Liver (tissue), 9 donors: ENCODE measurements around the gene CCDC15. TPM values are rescaled to one million over a fixed set of nuclear protein-coding genes. Genes with fewer than 3 reads are reported as not detected.

Experiments
- DNase-seq: peaks from one replicate; pipeline ENCODE4 v3.0.0-alpha.2; 2017; ENCODE audit warnings: low spot score
- H3K27ac ChIP-seq, 2 donors: one replicate each; pipeline ENCODE4 v1.7.0; 2013; ENCODE audit warnings: inconsistent platforms in 2 of 2, low read length in 2 of 2, control low read depth in 1 of 2, low read depth in 1 of 2, mild to moderate bottlenecking in 1 of 2
- H3K27me3 ChIP-seq, 4 donors: one replicate each; pipeline versions ENCODE4 v1.6.1 to v1.7.0; 2013; ENCODE audit warnings: low read length in 3 of 4, inconsistent platforms in 1 of 4, mild to moderate bottlenecking in 1 of 4, moderate library complexity in 1 of 4; ENCODE audit not compliant: control insufficient read depth in 4 of 4, insufficient read depth in 4 of 4
- H3K36me3 ChIP-seq, 4 donors: one replicate each; pipeline versions ENCODE4 v1.6.1 to v1.7.0; 2013; ENCODE audit warnings: low read length in 3 of 4, mild to moderate bottlenecking in 3 of 4, low read depth in 1 of 4, moderate library complexity in 1 of 4; ENCODE audit not compliant: control insufficient read depth in 4 of 4, insufficient read depth in 3 of 4
- H3K4me1 ChIP-seq, 4 donors: one replicate each; pipeline versions ENCODE4 v1.6.1 to v1.7.0; 2013; ENCODE audit warnings: low read length in 3 of 4, mild to moderate bottlenecking in 3 of 4, moderate library complexity in 1 of 4; ENCODE audit not compliant: control insufficient read depth in 4 of 4, insufficient read depth in 4 of 4
- H3K4me3 ChIP-seq, 3 donors: one replicate each; pipeline versions ENCODE4 v1.6.1 to v1.7.0; 2013; ENCODE audit warnings: low read length in 3 of 3, control low read depth in 1 of 3, low read depth in 1 of 3, mild to moderate bottlenecking in 1 of 3
- H3K9ac ChIP-seq, 2 donors: one replicate each; pipeline ENCODE4 v1.7.0; 2013; ENCODE audit warnings: low read length in 2 of 2, mild to moderate bottlenecking in 2 of 2, moderate library complexity in 2 of 2, control low read depth in 1 of 2, low read depth in 1 of 2
- H3K9me3 ChIP-seq, 4 donors: one replicate each; pipeline versions ENCODE4 v1.6.1 to v1.7.0; 2013; ENCODE audit warnings: low read length in 3 of 4; ENCODE audit not compliant: control insufficient read depth in 4 of 4
- EGR1 ChIP-seq, 2 donors: IDR thresholded peaks; 2 replicates each; pipeline ENCODE4 v1.6.1; 2016 to 2018; ENCODE audit warnings: antibody characterized with exemption in 2 of 2, low read depth in 2 of 2
- FOXA1 ChIP-seq: IDR thresholded peaks from 2 replicates; pipeline ENCODE4 v1.6.1; 2016; ENCODE audit warnings: antibody characterized with exemption
- FOXA2 ChIP-seq: IDR thresholded peaks from 2 replicates; pipeline ENCODE4 v1.6.1; 2016; ENCODE audit warnings: antibody characterized with exemption
- GABPA ChIP-seq, 2 donors: IDR thresholded peaks in 1 of 2; conservative IDR thresholded peaks in 1 of 2; 2 replicates each; pipeline ENCODE4 v1.6.1; 2016; ENCODE audit warnings: antibody characterized with exemption in 2 of 2, mild to moderate bottlenecking in 1 of 2, moderate library complexity in 1 of 2
- HNF4A ChIP-seq, 2 donors: conservative IDR thresholded peaks; 2 replicates each; pipeline ENCODE4 v1.6.1; 2016; ENCODE audit warnings: antibody characterized with exemption in 2 of 2, mild to moderate bottlenecking in 2 of 2
- HNF4G ChIP-seq: IDR thresholded peaks from 2 replicates; pipeline ENCODE4 v1.6.1; 2016; ENCODE audit warnings: antibody characterized with exemption
- JUND ChIP-seq, 2 donors: IDR thresholded peaks; 2 replicates each; pipeline ENCODE4 v1.6.1; 2016; ENCODE audit warnings: antibody characterized with exemption in 2 of 2
- RAD21 ChIP-seq, 2 donors: IDR thresholded peaks; 2 replicates each; pipeline ENCODE4 v1.6.1; 2016; ENCODE audit warnings: antibody characterized with exemption in 2 of 2, mild to moderate bottlenecking in 2 of 2
- RXRA ChIP-seq, 2 donors: IDR thresholded peaks; 2 replicates each; pipeline ENCODE4 v1.6.1; 2017 to 2018; ENCODE audit warnings: antibody characterized with exemption in 2 of 2, mild to moderate bottlenecking in 1 of 2
- SP1 ChIP-seq: IDR thresholded peaks from 2 replicates; pipeline ENCODE4 v1.6.1; 2018; ENCODE audit warnings: antibody characterized with exemption, mild to moderate bottlenecking
- TAF1 ChIP-seq: conservative IDR thresholded peaks from 2 replicates; pipeline ENCODE4 v1.6.1; 2016; ENCODE audit warnings: antibody characterized with exemption, mild to moderate bottlenecking
- YY1 ChIP-seq: IDR thresholded peaks from 2 replicates; pipeline ENCODE4 v1.6.1; 2016; ENCODE audit warnings: antibody characterized with exemption, mild to moderate bottlenecking
- WGBS: extraction: QIAGEN DNeasy Blood & Tissue Kit; methylation state at CpG from one replicate; pipeline ENCODE4 v1.1.7; 2013; 5-methylcytosine and 5-hydroxymethylcytosine counted together
- polyA plus RNA-seq, 2 donors: library from polyadenylated mRNA; stranded (reverse) in 1 of 2; unstranded in 1 of 2; fragments of 200-250 nt in 1 of 2; fragments of >200 nt in 1 of 2; fragmentation: Nextera tagmentation in 1 of 2; extraction: Ambion mirVana in 1 of 2; gene quantifications; one replicate each; pipeline versions ENCODE4 v1.2.1 to v1.2.3, GENCODE V29; 2013 to 2015
- total RNA-seq, 2 donors: library from RNA; depleted of rRNA; stranded (reverse); fragments of >200 nt; gene quantifications; one replicate each; pipeline ENCODE4 v1.2.3, GENCODE V29; 2014
- TF ChIP-seq, protein P1 (sequence below): IDR thresholded peaks from 2 replicates; pipeline ENCODE4 v1.6.1; 2016; ENCODE audit warnings: antibody characterized with exemption
- TF ChIP-seq, protein P2 (sequence below): IDR thresholded peaks from 2 replicates; pipeline ENCODE4 v1.6.1; 2016; ENCODE audit warnings: antibody characterized with exemption, mild to moderate bottlenecking
- TF ChIP-seq, protein P3 (sequence below): IDR thresholded peaks from 2 replicates; pipeline ENCODE4 v1.6.1; 2016; ENCODE audit warnings: antibody characterized with exemption
- TF ChIP-seq, protein P4 (sequence below): IDR thresholded peaks from 2 replicates; pipeline ENCODE4 v1.6.1; 2016; ENCODE audit warnings: antibody characterized with exemption
- TF ChIP-seq, protein P5 (sequence below): fragments of 150-350 bp; IDR thresholded peaks from 2 replicates; pipeline ENCODE4 v1.5.1; 2017; ENCODE audit warnings: improper control_type of control experiment, low read depth, low read length; ENCODE audit not compliant: missing input control
- donor health status: healthy.
- donor health status: healthy.
- donor health status: healthy.
- donor health status: healthy.
- donor health status: healthy.

CCDC15 gene
- total and polyA plus RNA-seq, 4 donors: 0.35 to 3.5 (median 0.88) TPM

DNA sequence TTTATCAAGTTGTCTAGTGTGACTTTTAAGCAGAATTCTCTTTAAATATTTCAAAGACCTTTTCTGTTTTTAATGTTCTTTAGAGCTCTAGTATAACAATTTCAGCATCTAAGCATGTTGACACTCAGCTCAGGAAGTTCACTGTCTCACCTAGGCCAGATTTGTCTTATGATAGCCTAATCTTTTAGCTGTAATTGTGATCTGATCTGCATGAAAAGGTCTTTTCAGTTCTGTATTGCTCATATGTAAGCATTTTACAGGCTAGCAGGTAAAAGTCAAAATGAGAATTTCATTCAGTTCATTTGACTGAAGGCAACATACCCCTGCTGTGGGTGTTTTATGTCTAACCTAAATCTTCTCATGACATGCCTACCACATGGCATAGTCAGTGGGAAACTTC, 62.4 kb downstream of the CCDC15 start:
- TF ChIP-seq, protein P1, sequence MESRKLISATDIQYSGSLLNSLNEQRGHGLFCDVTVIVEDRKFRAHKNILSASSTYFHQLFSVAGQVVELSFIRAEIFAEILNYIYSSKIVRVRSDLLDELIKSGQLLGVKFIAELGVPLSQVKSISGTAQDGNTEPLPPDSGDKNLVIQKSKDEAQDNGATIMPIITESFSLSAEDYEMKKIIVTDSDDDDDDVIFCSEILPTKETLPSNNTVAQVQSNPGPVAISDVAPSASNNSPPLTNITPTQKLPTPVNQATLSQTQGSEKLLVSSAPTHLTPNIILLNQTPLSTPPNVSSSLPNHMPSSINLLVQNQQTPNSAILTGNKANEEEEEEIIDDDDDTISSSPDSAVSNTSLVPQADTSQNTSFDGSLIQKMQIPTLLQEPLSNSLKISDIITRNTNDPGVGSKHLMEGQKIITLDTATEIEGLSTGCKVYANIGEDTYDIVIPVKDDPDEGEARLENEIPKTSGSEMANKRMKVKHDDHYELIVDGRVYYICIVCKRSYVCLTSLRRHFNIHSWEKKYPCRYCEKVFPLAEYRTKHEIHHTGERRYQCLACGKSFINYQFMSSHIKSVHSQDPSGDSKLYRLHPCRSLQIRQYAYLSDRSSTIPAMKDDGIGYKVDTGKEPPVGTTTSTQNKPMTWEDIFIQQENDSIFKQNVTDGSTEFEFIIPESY: no peak
- TF ChIP-seq, protein P2, sequence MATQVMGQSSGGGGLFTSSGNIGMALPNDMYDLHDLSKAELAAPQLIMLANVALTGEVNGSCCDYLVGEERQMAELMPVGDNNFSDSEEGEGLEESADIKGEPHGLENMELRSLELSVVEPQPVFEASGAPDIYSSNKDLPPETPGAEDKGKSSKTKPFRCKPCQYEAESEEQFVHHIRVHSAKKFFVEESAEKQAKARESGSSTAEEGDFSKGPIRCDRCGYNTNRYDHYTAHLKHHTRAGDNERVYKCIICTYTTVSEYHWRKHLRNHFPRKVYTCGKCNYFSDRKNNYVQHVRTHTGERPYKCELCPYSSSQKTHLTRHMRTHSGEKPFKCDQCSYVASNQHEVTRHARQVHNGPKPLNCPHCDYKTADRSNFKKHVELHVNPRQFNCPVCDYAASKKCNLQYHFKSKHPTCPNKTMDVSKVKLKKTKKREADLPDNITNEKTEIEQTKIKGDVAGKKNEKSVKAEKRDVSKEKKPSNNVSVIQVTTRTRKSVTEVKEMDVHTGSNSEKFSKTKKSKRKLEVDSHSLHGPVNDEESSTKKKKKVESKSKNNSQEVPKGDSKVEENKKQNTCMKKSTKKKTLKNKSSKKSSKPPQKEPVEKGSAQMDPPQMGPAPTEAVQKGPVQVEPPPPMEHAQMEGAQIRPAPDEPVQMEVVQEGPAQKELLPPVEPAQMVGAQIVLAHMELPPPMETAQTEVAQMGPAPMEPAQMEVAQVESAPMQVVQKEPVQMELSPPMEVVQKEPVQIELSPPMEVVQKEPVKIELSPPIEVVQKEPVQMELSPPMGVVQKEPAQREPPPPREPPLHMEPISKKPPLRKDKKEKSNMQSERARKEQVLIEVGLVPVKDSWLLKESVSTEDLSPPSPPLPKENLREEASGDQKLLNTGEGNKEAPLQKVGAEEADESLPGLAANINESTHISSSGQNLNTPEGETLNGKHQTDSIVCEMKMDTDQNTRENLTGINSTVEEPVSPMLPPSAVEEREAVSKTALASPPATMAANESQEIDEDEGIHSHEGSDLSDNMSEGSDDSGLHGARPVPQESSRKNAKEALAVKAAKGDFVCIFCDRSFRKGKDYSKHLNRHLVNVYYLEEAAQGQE: no peak
- TF ChIP-seq FOXA1 (no peak), HNF4G (no peak), HNF4A (conservative IDR thresholded peaks at IDR 0.05) (no peak), RXRA (IDR thresholded peaks at IDR 0.05) (no peak), TAF1 (no peak), EGR1 (IDR thresholded peaks at IDR 0.05; ENCODE audit: low read depth in 2 of 2) (no peak), YY1 (no peak), RAD21 (IDR thresholded peaks at IDR 0.05) (no peak), GABPA (IDR thresholded peaks at IDR 0.05 in 1 of 2, conservative IDR thresholded peaks at IDR 0.05 in 1 of 2) (no peak), SP1 (no peak), JUND (IDR thresholded peaks at IDR 0.05) (no peak), FOXA2 (no peak)
- TF ChIP-seq, protein P3, sequence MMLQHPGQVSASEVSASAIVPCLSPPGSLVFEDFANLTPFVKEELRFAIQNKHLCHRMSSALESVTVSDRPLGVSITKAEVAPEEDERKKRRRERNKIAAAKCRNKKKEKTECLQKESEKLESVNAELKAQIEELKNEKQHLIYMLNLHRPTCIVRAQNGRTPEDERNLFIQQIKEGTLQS: no peak
- TF ChIP-seq, protein P4, sequence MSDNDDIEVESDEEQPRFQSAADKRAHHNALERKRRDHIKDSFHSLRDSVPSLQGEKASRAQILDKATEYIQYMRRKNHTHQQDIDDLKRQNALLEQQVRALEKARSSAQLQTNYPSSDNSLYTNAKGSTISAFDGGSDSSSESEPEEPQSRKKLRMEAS: no peak
- TF ChIP-seq, protein P5, sequence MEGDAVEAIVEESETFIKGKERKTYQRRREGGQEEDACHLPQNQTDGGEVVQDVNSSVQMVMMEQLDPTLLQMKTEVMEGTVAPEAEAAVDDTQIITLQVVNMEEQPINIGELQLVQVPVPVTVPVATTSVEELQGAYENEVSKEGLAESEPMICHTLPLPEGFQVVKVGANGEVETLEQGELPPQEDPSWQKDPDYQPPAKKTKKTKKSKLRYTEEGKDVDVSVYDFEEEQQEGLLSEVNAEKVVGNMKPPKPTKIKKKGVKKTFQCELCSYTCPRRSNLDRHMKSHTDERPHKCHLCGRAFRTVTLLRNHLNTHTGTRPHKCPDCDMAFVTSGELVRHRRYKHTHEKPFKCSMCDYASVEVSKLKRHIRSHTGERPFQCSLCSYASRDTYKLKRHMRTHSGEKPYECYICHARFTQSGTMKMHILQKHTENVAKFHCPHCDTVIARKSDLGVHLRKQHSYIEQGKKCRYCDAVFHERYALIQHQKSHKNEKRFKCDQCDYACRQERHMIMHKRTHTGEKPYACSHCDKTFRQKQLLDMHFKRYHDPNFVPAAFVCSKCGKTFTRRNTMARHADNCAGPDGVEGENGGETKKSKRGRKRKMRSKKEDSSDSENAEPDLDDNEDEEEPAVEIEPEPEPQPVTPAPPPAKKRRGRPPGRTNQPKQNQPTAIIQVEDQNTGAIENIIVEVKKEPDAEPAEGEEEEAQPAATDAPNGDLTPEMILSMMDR: no peak
- DNase-seq: no peak

DNA sequence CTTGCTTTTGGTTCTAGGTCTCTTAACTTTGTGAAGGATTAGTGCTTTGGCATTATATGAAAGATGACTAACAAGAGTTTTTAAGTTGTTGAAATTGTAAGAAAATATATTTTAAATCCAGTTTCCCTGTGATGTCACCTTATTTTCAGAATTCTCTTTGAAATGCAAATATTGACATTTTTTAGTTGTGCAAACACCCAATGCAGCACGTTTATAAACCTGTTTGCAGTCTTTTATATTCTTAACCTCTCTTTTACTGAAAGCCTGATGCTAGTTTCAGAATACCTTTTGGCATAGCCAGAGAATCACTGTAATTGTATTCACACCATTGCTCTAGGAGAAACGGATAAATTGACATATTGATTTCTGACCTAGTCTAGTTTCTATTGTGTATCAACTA, 66.3 kb downstream of the CCDC15 start:
- Histone ChIP-seq H3K9me3 (no peaks in the 10 kb centered on the region), H3K27ac (no peak overlapping the region)
- no peak for DNase-seq

More for the DNA sequence above, 62.4 kb downstream of the CCDC15 start:
- Histone ChIP-seq H3K36me3 (no peaks in the 10 kb centered on the region), H3K9ac (no peak overlapping the region), H3K4me1 (no peaks in the 10 kb centered on the region), H3K27me3 (no peaks in the 10 kb centered on the region), H3K9me3 (no peaks in the 10 kb centered on the region), H3K27ac (no peak overlapping the region), H3K4me3 (no peak overlapping the region)

More for the DNA sequence above, 66.3 kb downstream of the CCDC15 start:
- H3K4me3 ChIP-seq: no peak overlapping the region
- H3K36me3 ChIP-seq: no peaks in the 10 kb centered on the region
- 36% methylated on average over 2 of the region's 2 CpGs for WGBS
- no peak overlapping the region for H3K9ac ChIP-seq
- H3K4me1 ChIP-seq: no peaks in the 10 kb centered on the region
- H3K27me3 ChIP-seq: no peaks in the 10 kb centered on the region
- TF ChIP-seq EGR1 (IDR thresholded peaks at IDR 0.05; ENCODE audit: low read depth in 2 of 2): no peak
- no peak for TF ChIP-seq FOXA2
